HG03045 (cell line): ENCODE results near the gene IFT172.
"Not testable (repeated sequence)": the region's sequence is repeated elsewhere in the genome, so short reads cannot be mapped to it uniquely, and the experiment has no call there.

Source experiments
- ATAC-seq: cut with Tn5 transposase; IDR thresholded peaks from one replicate; pipeline ENCODE4 v1.9.1; 2021; ENCODE audit warnings: mild to moderate bottlenecking, moderate library complexity; ENCODE audit not compliant: unreplicated experiment

The IFT172 gene

GRCh38 chr2:27428213-27428977 lies 61.1 kb downstream of the IFT172 start, which contains the start of gene NRBP1:
Gene NRBP1 (plus strand): TSS chr2:27428631. CDS start chr2:27433274, 4,643 bp downstream.
- peak; percentile 93 for ATAC-seq

GRCh38 chr2:27427863-27428212 lies 61.7 kb downstream of the IFT172 start:
- no peak for ATAC-seq

- not testable (repeated sequence) for ATAC-seq
Measured at GRCh38 chr2:27425039-27425438, 64.5 kb downstream of the IFT172 start.

- ATAC-seq: no peak
Measured at GRCh38 chr2:27422958-27423357, 66.6 kb downstream of the IFT172 start.

DNA sequence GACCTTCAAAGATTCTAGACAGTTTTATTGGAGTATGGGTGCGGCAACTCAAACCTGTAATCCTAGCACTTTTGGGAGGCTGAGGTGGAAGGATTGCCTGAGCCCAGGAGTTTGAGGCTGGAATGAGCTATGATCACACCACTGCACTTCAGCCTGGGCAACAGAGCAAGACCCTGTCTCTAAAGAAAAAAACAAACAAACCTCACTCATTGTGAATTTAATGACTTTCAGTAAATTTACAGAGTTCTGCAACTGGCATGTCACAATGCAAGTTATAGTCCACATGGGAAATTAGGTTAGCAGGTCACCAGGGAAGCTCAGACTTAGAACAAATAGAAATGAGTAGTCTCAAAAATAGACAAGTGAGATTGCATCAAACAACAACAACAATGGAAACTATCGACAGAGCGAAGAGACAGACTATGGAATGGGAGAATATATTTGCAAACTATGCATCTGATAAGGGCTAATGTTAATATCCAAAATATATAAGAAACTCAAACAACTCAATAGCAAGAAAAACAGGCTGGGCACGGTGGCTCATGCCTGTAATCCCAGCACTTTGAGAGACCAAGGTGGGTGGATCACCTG lies 67.8 kb downstream of the IFT172 start:
- no peak for ATAC-seq

- ATAC-seq: no peak
Measured at GRCh38 chr2:27420996-27421395, 68.5 kb downstream of the IFT172 start.

DNA sequence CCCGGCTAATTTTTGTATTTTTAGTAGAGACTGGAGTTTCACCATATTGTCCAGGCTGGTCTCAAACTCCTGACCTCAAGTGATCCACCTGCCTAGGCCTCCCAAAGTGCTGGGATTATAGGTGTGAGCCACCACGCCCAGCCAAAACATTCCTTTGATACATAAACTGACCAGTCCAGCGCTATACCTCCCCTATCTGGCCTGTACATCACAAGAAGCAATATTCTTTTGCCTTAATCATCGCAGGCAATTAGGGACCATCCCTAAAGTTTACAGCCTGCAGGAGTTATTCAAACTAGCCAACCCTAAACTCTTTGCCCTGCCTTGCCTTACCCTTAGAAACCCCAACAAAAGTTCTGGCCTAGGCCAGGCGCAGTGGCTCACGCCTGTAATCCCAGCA lies 73.4 kb downstream of the IFT172 start:
- no peak for ATAC-seq

GRCh38 chr2:27412419-27413152 lies 77.0 kb downstream of the IFT172 start:
- no peak for ATAC-seq

DNA sequence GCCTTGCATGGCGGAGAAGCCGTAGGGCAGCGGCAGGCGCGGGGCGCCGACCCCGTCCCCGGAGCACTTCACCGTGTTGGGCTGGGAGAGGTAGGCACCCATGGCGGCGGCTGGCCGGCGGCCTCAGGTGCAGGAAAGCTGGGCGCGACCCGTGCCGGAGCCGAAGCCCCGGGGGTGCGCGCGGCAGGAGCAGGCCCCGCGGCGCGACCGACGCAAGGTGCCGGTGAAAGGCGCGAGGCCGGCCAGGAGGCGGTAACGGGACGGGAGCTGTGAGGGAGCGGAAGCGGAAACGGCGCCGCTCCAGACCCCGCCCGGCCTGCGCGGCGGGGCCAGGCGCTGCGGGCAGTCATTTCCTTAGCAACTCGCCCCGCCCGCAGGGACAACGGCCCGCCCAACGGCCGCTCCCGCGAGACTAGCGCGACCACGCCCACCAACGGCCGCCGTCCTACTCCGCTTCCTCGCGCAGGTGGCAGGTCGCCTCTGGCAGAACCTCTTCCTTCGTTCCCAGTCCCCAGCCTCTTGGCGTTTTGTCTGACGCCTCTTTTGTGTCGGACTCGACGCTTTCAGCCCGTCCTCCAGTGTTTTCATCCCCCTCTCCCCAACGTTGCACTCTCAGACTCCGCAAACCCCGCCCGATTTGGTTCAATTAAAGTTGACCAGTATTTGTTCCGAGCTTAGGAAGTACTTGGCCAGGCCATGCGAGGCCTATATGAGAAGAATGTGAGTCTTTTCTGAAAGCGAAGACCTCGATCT lies 80.0 kb downstream of the IFT172 start, which contains the start of gene PPM1G:
TSS of gene PPM1G (minus strand) at position 271 of the 753 bp plus-strand sequence. CDS start at position 102, 169 bp downstream.
- ATAC-seq: peak; percentile 94

DNA sequence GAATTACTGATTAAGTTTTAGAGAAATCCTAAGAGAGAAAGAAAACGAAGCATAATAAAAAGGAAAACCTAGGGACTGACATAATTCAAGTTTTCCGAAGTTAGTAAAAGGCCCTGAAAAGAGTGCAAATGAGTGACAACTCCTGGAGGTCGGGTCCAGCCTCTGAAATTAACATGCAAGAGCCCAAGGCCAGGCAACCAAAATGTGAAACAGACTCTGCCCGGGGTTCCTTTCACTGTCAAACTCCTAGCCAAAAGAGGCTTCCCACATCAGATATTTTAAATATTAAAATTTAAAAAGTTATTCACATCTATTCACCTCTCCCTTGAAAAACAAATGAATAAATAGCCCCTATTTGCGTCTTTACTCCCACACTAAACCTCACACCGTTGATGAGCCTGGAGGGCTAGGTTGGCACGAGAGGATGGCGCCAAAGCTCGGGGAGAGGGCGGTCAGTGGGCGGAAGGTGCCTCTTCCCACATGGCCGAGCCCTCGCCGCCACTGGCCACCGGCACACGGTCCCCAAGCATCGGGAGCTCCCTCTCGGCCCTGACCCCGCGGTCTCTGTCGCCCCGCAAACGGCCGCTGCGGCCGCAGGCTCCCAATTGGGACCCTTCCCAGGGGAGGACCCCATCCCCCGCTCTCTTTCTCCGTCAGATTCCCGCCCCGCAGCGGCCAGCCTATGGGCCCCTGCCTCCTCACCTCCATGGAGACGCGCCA lies 80.8 kb downstream of the IFT172 start:
- ATAC-seq: peak; percentile 35

GRCh38 chr2:27407798-27408491 lies 81.6 kb downstream of the IFT172 start:
- no peak for ATAC-seq

- ATAC-seq: no peak
Measured at GRCh38 chr2:27400348-27401135, 89.0 kb downstream of the IFT172 start.

DNA sequence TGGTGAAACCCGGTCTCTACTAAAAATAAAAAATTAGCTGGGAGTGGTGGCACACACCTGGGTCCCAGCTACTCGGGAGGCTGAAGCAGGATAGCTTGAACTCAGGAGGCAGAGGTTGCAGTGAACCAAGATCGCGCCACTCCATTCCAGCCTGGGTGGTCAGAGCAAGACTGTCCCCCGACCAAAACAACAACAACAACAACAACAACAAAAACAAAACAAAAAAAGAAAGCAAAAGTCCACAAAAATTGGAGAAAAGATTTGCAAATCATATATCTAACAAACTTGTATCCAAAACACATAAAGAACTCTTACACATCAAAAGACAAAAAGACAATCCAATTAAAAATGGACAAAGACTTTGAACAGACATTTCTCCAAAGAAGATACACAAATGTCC lies 90.6 kb downstream of the IFT172 start:
- no peak for ATAC-seq
